ENCODE results near the gene KLHDC8A.

DNA sequence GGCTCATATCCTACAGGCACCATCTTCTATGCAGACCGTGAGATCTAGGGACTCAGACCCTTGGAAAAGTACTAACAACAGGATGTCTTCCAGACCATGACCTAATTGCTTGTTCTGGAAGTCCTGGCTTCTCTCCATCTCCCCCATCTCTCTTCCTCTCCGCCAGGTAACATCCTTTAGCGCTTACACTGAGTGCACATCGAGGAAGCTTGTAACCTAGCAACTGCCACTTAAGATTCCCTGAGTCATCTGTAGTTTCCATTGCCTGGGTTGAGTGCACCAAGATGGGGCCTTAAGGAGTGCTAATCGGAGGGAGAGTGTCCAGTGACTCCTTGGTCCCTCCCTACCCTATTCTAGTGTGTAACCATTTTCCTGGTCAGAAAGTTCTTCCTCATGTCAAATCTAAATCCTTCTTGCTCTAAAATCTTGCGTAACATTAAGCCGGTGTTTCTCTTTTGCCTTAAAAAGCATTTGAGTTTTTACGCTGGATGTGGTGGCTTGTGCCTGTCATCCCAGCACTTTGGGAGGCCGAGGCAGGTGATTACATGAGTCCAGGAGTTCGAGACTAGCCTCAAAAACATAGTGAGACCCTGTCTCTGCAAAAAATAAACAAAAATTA is 9.7 kb downstream of the KLHDC8A start:
- TF ChIP-seq, protein P1, sequence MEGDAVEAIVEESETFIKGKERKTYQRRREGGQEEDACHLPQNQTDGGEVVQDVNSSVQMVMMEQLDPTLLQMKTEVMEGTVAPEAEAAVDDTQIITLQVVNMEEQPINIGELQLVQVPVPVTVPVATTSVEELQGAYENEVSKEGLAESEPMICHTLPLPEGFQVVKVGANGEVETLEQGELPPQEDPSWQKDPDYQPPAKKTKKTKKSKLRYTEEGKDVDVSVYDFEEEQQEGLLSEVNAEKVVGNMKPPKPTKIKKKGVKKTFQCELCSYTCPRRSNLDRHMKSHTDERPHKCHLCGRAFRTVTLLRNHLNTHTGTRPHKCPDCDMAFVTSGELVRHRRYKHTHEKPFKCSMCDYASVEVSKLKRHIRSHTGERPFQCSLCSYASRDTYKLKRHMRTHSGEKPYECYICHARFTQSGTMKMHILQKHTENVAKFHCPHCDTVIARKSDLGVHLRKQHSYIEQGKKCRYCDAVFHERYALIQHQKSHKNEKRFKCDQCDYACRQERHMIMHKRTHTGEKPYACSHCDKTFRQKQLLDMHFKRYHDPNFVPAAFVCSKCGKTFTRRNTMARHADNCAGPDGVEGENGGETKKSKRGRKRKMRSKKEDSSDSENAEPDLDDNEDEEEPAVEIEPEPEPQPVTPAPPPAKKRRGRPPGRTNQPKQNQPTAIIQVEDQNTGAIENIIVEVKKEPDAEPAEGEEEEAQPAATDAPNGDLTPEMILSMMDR (IDR thresholded peaks at IDR 0.05 in 4 of 5, conservative IDR thresholded peaks at IDR 0.05 in 1 of 5): no peak
- no peak for TF ChIP-seq POLR2A (IDR thresholded peaks at IDR 0.05)

All from gastrocnemius medialis (tissue), 4 donors.